ENCODE data around the gene PXK.

GRCh38 chr3:58386626-58387365 is 54.1 kb downstream of the PXK start:
- TF ChIP-seq, protein P1, sequence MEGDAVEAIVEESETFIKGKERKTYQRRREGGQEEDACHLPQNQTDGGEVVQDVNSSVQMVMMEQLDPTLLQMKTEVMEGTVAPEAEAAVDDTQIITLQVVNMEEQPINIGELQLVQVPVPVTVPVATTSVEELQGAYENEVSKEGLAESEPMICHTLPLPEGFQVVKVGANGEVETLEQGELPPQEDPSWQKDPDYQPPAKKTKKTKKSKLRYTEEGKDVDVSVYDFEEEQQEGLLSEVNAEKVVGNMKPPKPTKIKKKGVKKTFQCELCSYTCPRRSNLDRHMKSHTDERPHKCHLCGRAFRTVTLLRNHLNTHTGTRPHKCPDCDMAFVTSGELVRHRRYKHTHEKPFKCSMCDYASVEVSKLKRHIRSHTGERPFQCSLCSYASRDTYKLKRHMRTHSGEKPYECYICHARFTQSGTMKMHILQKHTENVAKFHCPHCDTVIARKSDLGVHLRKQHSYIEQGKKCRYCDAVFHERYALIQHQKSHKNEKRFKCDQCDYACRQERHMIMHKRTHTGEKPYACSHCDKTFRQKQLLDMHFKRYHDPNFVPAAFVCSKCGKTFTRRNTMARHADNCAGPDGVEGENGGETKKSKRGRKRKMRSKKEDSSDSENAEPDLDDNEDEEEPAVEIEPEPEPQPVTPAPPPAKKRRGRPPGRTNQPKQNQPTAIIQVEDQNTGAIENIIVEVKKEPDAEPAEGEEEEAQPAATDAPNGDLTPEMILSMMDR (IDR thresholded peaks at IDR 0.05; ENCODE audit: low read depth, low read length) = no peak
- no peak for TF ChIP-seq POLR2A (IDR thresholded peaks at IDR 0.05; ENCODE audit: extremely low read depth, insufficient read length)
